Neural progenitor cell (in vitro differentiated cells): ENCODE results near the gene VAPA.

ENCODE experiments used
- EZH2 ChIP-seq: fragments of 200-600 bp; sonication (generic); IDR thresholded peaks from 2 replicates; pipeline ENCODE4 v1.6.1; 2017; ENCODE audit warnings: antibody characterized with exemption, mild to moderate bottlenecking, moderate library complexity
- EZH2phosphoT487 ChIP-seq: fragments of 200-600 bp; sonication (generic); IDR thresholded peaks from 2 replicates; pipeline ENCODE4 v1.6.1; 2017; ENCODE audit warnings: antibody characterized with exemption
- TF ChIP-seq, protein P1 (sequence below): fragments of 200-600 bp; sonication (generic); IDR thresholded peaks from 2 replicates; pipeline ENCODE4 v1.5.1; 2017; ENCODE audit warnings: antibody characterized with exemption, mild to moderate bottlenecking

DNA sequence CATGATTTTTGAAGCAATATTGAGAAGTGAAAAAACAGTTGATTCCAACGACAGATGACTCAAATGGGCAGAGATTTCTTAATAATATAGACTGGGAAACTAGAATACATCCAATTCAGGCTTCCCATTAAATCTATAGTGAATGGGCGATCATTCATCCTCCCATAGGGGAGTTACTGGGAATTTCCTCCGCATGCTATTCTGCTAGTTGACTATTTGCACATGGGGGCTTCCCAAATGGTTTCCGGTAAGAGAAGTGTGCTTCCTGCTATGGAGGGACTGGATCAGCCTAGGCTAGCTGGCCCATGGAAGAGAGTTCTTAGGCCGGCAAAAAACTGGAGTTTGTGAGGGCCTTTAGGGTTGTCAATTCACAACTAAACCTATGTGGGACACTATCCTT, 2.6 kb upstream of the VAPA start:
- TF ChIP-seq, protein P1, sequence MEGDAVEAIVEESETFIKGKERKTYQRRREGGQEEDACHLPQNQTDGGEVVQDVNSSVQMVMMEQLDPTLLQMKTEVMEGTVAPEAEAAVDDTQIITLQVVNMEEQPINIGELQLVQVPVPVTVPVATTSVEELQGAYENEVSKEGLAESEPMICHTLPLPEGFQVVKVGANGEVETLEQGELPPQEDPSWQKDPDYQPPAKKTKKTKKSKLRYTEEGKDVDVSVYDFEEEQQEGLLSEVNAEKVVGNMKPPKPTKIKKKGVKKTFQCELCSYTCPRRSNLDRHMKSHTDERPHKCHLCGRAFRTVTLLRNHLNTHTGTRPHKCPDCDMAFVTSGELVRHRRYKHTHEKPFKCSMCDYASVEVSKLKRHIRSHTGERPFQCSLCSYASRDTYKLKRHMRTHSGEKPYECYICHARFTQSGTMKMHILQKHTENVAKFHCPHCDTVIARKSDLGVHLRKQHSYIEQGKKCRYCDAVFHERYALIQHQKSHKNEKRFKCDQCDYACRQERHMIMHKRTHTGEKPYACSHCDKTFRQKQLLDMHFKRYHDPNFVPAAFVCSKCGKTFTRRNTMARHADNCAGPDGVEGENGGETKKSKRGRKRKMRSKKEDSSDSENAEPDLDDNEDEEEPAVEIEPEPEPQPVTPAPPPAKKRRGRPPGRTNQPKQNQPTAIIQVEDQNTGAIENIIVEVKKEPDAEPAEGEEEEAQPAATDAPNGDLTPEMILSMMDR: no peak
- no peak for TF ChIP-seq EZH2phosphoT487
- TF ChIP-seq EZH2: no peak
